ENCODE measurements around the gene SFI1. TPM values are rescaled to one million over a fixed set of nuclear protein-coding genes. Genes with fewer than 3 reads are reported as not detected.
"Not testable (repeated sequence)": the region's sequence is repeated elsewhere in the genome, so short reads cannot be mapped to it uniquely, and the experiment has no call there.

The SFI1 gene
- total RNA-seq, 2 experiments from 2014 or later: 174 to 183 TPM

DNA sequence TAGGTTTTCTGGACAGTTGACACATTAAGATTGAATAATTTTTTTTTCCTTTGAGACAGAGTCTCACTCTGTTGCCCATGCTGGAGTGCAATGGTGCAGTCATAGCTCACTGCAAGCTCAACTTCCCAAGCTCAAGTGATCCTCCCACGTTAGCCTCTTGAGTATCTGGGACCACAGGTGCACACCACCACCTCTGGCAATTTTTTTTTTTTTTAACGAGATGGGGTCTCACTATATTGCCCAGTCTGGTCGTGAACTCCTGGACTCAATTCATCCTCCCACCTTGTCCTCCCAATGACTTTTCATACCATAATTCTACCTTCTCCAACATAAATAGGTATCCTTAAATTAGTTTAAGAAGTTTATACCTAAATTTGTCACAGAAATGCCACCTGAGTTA lies 15.2 kb upstream of the SFI1 start:
- peaks cover 26% of the 10 kb centered on the region for H3K4me1 Mint-ChIP-seq
- CTCF ChIA-PET: interaction anchor here (0.6 to 1.2 kb wide), 2 partner anchors 25 to 53 kb away, joined by 3 to 4 read pairs; no protein-coding TSS in a partner anchor
- H3K36me3 Mint-ChIP-seq (ENCODE audit: low read depth): peaks cover 64% of the 10 kb centered on the region

DNA sequence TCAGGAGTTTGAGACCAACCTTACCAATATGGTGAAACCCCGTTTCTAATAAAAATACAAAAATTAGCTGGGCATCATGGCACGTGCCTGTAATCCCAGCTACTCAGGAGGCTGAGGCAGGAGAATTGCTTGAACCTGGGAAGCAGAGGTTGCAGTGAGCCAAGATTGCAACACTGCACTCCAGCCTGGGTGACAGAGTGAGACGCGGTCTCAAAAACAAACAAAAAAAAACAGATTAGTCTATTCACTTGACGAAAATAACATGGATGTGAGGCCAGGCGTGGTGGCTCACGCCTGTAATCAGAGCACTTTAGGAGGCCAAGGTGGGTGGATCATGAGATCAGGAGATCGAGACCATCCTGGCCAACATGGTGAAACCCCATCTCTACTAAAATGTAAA lies 13.9 kb upstream of the SFI1 start:
- ChIA-PET POLR2A (interaction anchor here (0.6 kb wide), 1 partner anchor 15 kb away, joined by 4 read pairs; no protein-coding TSS in a partner anchor), CTCF (interaction anchor here (0.6 kb wide), 1 partner anchor 167 kb away, joined by 4 read pairs; no protein-coding TSS in a partner anchor)
- H3K4me3 Mint-ChIP-seq, H3K9me3 Mint-ChIP-seq, H3K27me3 Mint-ChIP-seq, H3K27ac Mint-ChIP-seq, DNase-seq: not testable (repeated sequence)
- Mint-ChIP-seq H3K36me3 (ENCODE audit: low read depth) (peaks cover 67% of the 10 kb centered on the region), H3K4me1 (peaks cover 27% of the 10 kb centered on the region)

More for the DNA sequence above, 15.2 kb upstream of the SFI1 start:
- POLR2A ChIA-PET: no interaction called here
- DNase-seq: no peak
- Mint-ChIP-seq H3K9me3 (no peaks in the 10 kb centered on the region), H3K4me3 (no peak overlapping the region), H3K27ac (no peak overlapping the region), H3K27me3 (no peaks in the 10 kb centered on the region)

DNA sequence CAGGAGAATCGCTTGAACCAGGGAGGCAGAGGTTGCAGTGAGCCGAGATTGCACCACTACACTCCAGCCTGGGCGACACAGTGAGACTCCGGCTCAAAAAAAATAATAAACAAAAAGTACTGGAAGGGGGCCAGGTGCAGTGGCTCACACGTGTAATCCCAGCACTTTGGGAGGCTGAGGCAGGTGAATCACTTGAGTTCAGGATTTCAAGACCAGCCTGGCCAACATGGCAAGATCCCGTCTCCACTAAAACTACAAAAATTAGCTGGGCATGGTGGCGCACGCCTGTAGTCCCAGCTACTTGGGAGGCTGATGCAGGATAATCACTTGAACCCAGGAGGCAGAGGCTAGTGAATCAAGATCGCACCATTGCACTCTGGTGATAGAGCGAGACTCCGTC lies 10.0 kb upstream of the SFI1 start:
- H3K4me3 Mint-ChIP-seq, H3K9me3 Mint-ChIP-seq, POLR2A ChIA-PET, H3K27me3 Mint-ChIP-seq, DNase-seq: not testable (repeated sequence)
- Mint-ChIP-seq H3K27ac (peak overlapping the region; percentile 50), H3K4me1 (peaks cover 46% of the 10 kb centered on the region), H3K36me3 (ENCODE audit: low read depth) (peaks cover 49% of the 10 kb centered on the region)
- CTCF ChIA-PET: interaction anchor here (0.6 to 1.0 kb wide), 2 partner anchors 35 to 79 kb away, joined by 4 to 5 read pairs; no protein-coding TSS in a partner anchor

DNA sequence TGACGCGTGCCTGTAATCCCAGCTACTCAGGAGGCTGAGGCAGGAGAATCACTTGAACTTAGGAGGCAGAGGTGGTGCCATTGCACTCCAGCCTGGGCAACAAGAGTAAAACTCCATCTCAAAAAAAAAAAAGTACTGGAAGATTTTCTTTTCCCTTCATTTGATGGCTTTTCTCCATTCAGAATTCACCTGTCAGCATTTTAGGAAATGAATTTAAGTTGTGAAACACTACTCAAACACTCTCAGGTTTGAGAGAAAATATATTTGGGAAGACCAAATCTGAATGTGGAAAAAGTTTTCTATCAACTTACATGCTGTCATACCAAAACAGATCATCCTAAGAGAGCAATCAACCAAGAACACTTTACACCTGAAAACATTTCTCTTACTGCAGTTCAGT lies 9.4 kb upstream of the SFI1 start:
- H3K27me3 Mint-ChIP-seq: no peaks in the 10 kb centered on the region
- ChIA-PET CTCF (interaction anchor here (1.0 kb wide), 1 partner anchor 36 kb away, joined by 4 read pairs; no protein-coding TSS in a partner anchor), POLR2A (no interaction called here)
- no peak for DNase-seq
- H3K4me3 Mint-ChIP-seq: no peak overlapping the region
- H3K36me3 Mint-ChIP-seq (ENCODE audit: low read depth): peaks cover 45% of the 10 kb centered on the region
- H3K9me3 Mint-ChIP-seq: no peaks in the 10 kb centered on the region
- peak overlapping the region; percentile 50 for H3K27ac Mint-ChIP-seq
- H3K4me1 Mint-ChIP-seq: peaks cover 52% of the 10 kb centered on the region

DNA sequence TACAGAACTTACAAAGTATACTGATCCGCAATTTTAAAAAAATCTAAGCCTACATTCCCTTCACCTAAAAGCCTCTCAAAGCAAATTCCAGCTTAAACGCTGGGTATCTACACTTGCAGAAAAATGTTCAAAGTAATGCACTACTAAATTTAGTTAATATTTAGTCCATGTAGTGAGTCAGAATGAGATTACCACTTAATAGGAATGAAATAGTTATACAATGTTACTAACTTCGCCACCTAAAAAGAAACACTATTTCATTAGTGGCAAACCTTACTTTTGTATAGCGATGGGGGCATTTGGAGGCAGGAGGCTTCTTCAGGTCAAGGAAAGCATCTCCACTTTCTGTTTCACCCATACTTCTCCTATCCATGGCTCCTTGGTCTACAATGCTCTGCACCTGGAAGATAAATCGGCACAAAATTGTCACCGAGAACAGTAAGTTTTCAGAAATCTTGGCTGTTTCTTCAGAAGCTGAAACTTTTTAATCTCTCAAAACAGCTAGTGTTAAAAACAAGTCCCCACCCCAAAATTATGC lies 7.9 kb upstream of the SFI1 start:
- Mint-ChIP-seq H3K27ac (peak overlapping the region; percentile 85), H3K36me3 (ENCODE audit: low read depth) (peaks cover 35% of the 10 kb centered on the region), H3K9me3 (no peaks in the 10 kb centered on the region), H3K27me3 (no peaks in the 10 kb centered on the region), H3K4me1 (peaks cover 56% of the 10 kb centered on the region), H3K4me3 (peak overlapping the region; percentile 73)
- DNase-seq: no peak
- ChIA-PET CTCF (interaction anchor here (0.6 to 1.7 kb wide), 8 partner anchors 10 to 61 kb away, joined by 3 to 6 read pairs (median 3); no protein-coding TSS in a partner anchor), POLR2A (interaction anchor here (0.6 kb wide), 1 partner anchor 69 kb away, joined by 3 read pairs; no protein-coding TSS in a partner anchor)

DNA sequence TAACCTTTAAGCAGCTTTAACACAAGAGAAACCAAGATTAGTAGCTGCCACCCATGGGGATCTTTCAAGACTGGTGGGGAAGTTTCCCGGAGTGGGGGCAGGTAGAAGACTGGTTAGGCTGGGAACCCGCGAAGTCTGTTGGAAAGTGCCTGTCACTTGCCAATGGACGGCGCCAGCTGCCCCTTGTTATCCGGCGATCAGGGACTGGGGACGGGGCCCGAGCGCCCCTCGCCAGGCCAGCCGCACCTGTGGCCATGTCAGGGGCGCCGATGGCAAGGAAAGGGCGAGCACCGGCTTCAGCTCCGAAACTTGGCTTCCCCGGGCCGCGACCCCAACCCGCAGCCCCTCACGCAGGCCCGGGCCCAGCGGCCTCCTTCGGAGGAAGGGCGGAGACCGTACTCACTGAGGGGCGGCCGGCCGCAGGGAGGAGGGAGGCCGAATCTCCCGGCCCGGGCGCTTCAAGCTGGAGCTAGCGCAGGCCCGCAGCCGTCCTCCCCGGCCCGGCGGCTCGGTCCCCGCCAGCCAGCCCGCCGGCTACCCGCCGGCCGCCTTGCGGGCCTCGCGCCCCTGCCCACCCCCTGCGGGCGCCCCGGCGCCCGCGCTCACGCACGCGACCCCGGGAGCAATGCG lies 7.2 kb upstream of the SFI1 start:
- DNase-seq: peak; percentile 19
- POLR2A ChIA-PET: no interaction called here
- Mint-ChIP-seq H3K36me3 (ENCODE audit: low read depth) (peaks cover 28% of the 10 kb centered on the region), H3K27ac (peak overlapping the region; percentile 85), H3K4me1 (peaks cover 53% of the 10 kb centered on the region), H3K9me3 (no peaks in the 10 kb centered on the region), H3K4me3 (peak overlapping the region; percentile 73), H3K27me3 (no peaks in the 10 kb centered on the region)
- CTCF ChIA-PET: interaction anchor here (0.6 to 1.7 kb wide), 8 partner anchors 11 to 61 kb away, joined by 3 to 6 read pairs (median 3); no protein-coding TSS in a partner anchor

DNA sequence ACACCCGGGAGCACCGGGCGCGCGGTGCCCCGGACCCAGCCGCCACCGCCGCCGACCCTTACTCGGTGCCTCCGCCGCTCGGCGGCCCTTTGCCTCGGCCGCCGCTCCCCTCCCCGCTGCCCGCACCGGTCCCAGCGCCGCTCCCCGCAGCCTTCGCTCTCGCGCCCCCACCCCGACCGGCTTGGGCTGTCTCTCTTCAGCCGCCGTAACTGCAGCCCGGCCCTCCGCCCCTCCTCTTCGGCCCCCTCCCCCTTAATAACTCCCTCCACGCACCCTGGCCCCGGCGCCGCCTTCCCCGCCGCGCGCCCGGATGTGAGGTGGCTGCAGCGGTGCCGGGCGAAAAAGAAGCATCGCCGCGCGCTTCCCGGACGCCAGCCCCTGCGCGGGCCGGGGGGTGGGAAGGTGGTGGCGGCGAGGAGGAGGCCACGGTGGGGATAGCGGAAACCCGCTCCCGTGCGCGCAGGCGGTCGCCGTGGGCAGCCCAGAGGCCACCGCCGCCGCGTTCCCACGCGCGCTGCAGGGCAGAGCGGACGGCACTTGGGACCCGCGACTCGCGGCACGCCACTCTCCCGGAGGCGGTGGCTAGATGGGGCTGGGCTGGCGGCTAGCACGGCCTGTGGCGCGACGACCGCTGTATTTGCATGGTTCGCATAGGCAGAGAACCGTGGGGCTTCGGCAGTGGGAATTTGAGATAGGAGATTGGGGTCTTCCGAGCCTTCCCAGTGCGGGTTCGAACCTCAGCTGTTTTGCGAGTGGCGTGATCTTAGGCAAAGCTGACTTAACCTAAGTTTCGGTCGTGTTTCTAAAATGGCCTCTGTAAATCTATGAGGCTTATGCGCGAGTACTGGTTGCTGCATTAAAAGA lies 6.5 kb upstream of the SFI1 start, which contains the start of gene EIF4ENIF1:
TSS of gene EIF4ENIF1 (minus strand) at position 211 of the 864 bp plus-strand sequence. CDS start 1,124 bp downstream, outside the sequence.
- Mint-ChIP-seq H3K36me3 (ENCODE audit: low read depth) (peaks cover 23% of the 10 kb centered on the region), H3K9me3 (no peaks in the 10 kb centered on the region), H3K4me1 (peaks cover 53% of the 10 kb centered on the region), H3K27ac (peak within 1 kb of the TSS; percentile 99), H3K27me3 (no peaks in the 10 kb centered on the region), H3K4me3 (peak within 1 kb of the TSS; percentile 90)
- CTCF ChIA-PET: interaction anchor here (1.0 to 1.7 kb wide), 5 partner anchors 12 to 62 kb away, joined by 3 to 6 read pairs (median 4); no protein-coding TSS in a partner anchor
- POLR2A ChIA-PET: no interaction called here
- peak; percentile 87 for DNase-seq

DNA sequence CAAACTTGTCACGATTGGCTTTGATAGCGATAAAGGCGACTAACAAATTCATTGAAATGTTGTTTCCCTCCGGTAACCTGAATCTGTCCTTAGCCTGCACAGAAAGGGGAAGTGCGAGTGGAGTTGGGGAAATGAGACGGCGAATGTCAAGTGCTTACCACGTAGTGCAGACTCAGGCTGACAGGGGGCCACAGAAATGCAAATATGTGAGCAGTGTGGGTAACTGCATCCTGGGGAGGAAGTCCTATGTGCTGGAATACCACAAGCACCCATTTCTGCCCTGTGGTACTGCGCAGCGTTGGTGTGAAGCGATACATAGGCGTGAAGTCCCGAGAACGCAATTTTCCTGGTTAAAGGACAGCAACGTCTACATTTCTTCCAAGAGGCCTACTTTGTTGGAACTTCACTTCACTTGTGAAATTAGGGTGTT lies 5.8 kb upstream of the SFI1 start:
- H3K27ac Mint-ChIP-seq: peak overlapping the region; percentile 99
- POLR2A ChIA-PET: no interaction called here

DNA sequence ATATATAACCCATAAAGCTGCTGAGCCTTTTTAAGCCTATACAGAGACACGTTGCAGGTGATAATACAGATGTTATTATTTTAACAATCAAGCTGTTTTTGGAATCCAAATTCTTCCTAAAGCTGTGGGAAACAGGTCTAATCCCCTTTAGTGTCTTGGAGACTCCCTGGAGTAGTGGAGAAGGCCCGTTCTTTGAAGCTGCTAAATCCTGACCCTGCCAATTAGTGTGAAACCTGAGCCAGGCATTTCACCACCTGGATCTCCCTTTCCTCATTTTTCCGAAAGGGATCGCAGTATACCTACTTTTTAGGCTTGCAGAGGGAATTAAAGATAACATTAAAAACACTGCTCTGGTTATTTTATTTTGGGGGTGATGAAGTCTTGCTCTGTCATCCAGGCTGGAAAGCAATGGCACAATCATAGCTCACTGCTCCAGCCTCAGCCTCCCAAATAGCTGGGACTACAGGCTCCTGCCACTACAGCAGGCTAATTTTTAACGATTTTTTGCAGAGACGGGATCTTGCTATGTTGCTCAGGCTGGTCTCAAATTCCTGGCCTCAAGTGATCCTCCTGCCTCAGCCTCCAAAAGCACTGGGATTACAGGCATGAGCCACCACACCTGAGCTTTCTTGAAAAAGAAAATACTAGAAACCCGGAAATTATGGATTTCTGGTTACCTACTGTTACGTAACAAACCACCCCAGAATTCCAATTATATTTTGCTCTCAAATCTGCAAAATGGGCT lies 4.9 kb upstream of the SFI1 start:
- POLR2A ChIA-PET: no interaction called here
- Mint-ChIP-seq H3K4me3 (peak overlapping the region; percentile 90), H3K36me3 (ENCODE audit: low read depth) (peaks cover 13% of the 10 kb centered on the region), H3K9me3 (no peaks in the 10 kb centered on the region), H3K27ac (peak overlapping the region; percentile 99), H3K27me3 (no peaks in the 10 kb centered on the region), H3K4me1 (peaks cover 52% of the 10 kb centered on the region)
- CTCF ChIA-PET: interaction anchor here (0.6 to 1.3 kb wide), 4 partner anchors 12 to 144 kb away, joined by 3 to 6 read pairs (median 4); no protein-coding TSS in a partner anchor
- no peak for DNase-seq

More for the DNA sequence above, 5.8 kb upstream of the SFI1 start:
- H3K4me3 Mint-ChIP-seq: peak overlapping the region; percentile 90
- CTCF ChIA-PET: interaction anchor here (0.6 to 1.3 kb wide), 3 partner anchors 13 to 47 kb away, joined by 3 to 6 read pairs (median 5); no protein-coding TSS in a partner anchor
- DNase-seq: peak; percentile 67
- no peaks in the 10 kb centered on the region for H3K9me3 Mint-ChIP-seq
- peaks cover 16% of the 10 kb centered on the region for H3K36me3 Mint-ChIP-seq (ENCODE audit: low read depth)
- H3K4me1 Mint-ChIP-seq: peaks cover 46% of the 10 kb centered on the region
- H3K27me3 Mint-ChIP-seq: no peaks in the 10 kb centered on the region

DNA sequence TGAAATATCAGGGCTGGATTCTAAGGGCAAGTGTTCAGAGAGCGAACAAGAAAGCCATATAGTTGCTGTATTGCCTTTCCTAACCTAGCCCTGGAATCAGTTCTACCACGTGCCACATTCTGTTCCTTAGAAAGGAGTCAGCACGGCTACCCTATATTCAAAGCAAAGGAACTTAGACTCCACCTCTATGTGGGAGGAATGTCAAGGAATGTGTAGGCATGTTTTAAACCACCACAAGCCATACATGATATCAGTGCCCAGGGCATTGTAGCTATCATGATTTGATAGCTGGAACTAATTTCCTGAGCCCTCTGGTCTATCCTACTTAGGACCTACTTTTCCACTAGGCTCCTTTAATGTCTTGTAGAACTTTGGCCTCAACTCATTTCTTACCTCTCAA lies 4.2 kb upstream of the SFI1 start:
- no peak for DNase-seq
- peaks cover 8% of the 10 kb centered on the region for H3K36me3 Mint-ChIP-seq (ENCODE audit: low read depth)
- POLR2A ChIA-PET: no interaction called here
- CTCF ChIA-PET: interaction anchor here (0.6 to 0.8 kb wide), 3 partner anchors 41 to 383 kb away, joined by 3 to 4 read pairs (median 3); no protein-coding TSS in a partner anchor
- H3K27ac Mint-ChIP-seq: peak overlapping the region; percentile 25
- no peaks in the 10 kb centered on the region for H3K9me3 Mint-ChIP-seq
- peak overlapping the region; percentile 90 for H3K4me3 Mint-ChIP-seq
- H3K4me1 Mint-ChIP-seq: peaks cover 50% of the 10 kb centered on the region
- H3K27me3 Mint-ChIP-seq: no peaks in the 10 kb centered on the region

DNA sequence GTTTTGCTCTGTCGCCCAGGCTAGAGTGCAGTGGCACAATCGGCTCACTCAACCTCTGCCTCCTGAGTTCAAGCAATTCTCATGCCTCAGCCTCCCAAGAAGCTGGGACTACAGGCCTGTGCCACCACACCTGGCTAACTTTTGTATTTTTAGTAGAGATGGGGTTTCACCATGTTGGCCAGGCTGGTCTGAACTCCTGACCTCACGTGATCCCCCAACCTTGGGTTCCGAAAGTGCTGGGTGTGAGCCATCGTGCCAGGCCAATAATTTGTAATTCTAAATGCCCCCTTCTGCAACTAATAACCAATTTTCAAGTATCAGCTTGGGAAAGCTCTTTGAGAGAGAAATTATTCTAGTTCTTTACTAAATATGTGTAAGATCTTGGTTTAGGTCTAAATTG lies 3.0 kb upstream of the SFI1 start:
- peak overlapping the region; percentile 71 for H3K27ac Mint-ChIP-seq
- CTCF ChIA-PET: interaction anchor here (0.6 to 0.7 kb wide), 2 partner anchors 152 to 1707 kb away, joined by 3 to 4 read pairs; no protein-coding TSS in a partner anchor
- H3K4me3 Mint-ChIP-seq: peak overlapping the region; percentile 21
- H3K9me3 Mint-ChIP-seq, DNase-seq, H3K27me3 Mint-ChIP-seq, POLR2A ChIA-PET: not testable (repeated sequence)
- peaks cover 49% of the 10 kb centered on the region for H3K4me1 Mint-ChIP-seq
- peaks cover 14% of the 10 kb centered on the region for H3K36me3 Mint-ChIP-seq (ENCODE audit: low read depth)

All from activated CD4-positive, alpha-beta T cell treated with anti-CD3 and anti-CD28 coated beads, Interleukin-2, amount 10 ng/mL, durations not matched to agents 7 days and 5 days (primary cell).